Psoas muscle (tissue), 8 donors: Measurements from ENCODE around the gene STX16. TPM values are rescaled to one million over a fixed set of nuclear protein-coding genes. Genes with fewer than 3 reads are reported as not detected.

Source experiments
- ATAC-seq, 4 donors: fragments of 200-7000 bp; cut with Tn5 transposase; one replicate each; pipeline ENCODE4 v1.9.1; 2020; ENCODE audit warnings: moderate library complexity in 3 of 4, mild to moderate bottlenecking in 2 of 4
- DNase-seq, 2 donors: peaks; one replicate each; pipeline ENCODE4 v3.0.0-alpha.2; 2020
- H3K27ac ChIP-seq: fragments of 200-600 bp; one replicate; pipeline ENCODE4 v1.8.0; 2022
- H3K27me3 ChIP-seq, 3 donors: fragments of 200-600 bp in 1 of 3; one replicate each; pipeline versions ENCODE4 v1.6.1 to v1.8.0; 2013 to 2022; ENCODE audit warnings: low read length in 2 of 3, mild to moderate bottlenecking in 2 of 3, moderate library complexity in 1 of 3; ENCODE audit not compliant: insufficient read depth in 3 of 3
- H3K36me3 ChIP-seq, 2 donors: fragments of 200-600 bp in 1 of 2; one replicate each; pipeline versions ENCODE4 v1.6.1 to v1.8.0; 2013 to 2022; ENCODE audit warnings: low read depth in 1 of 2, mild to moderate bottlenecking in 1 of 2, moderate library complexity in 1 of 2; ENCODE audit not compliant: insufficient read depth in 1 of 2
- H3K4me1 ChIP-seq: fragments of 200-600 bp; one replicate; pipeline ENCODE4 v1.8.0; 2022
- H3K4me3 ChIP-seq: fragments of 200-600 bp; one replicate; pipeline ENCODE4 v1.8.0; 2022; ENCODE audit warnings: mild to moderate bottlenecking
- H3K9me3 ChIP-seq: fragments of 200-600 bp; one replicate; pipeline ENCODE4 v1.8.0; 2022
- CTCF ChIP-seq: fragments of 200-600 bp; IDR thresholded peaks from one replicate; pipeline ENCODE4 v1.8.0; 2022; ENCODE audit warnings: antibody characterized with exemption
- WGBS, 3 donors: extraction: QIAGEN DNeasy Blood & Tissue Kit; methylation state at CpG; one replicate each; pipeline versions ENCODE4 v1.1.6 to v1.1.7; 2013; 5-methylcytosine and 5-hydroxymethylcytosine counted together
- intact Hi-C, 2 donors: fragments of 100-400 bp; cut with DNase I; formaldehyde crosslinking; loops; one replicate each; pipeline versions ENCODE4 v1.11.0 to v1.14.2; 2022
- polyA plus RNA-seq, 3 donors: library from polyadenylated mRNA; stranded (reverse); fragments of 200-250 nt; gene quantifications; one replicate each; pipeline ENCODE4 v1.2.3, GENCODE V29; 2013
- total RNA-seq, 4 donors: library from RNA; stranded (reverse); fragmentation: NEBNext Ultra II Directional in 2 of 4; extraction: Animal tissue kit (Norgen Biotek cat#: 25700) in 2 of 4; gene quantifications; one replicate each; pipeline versions ENCODE4 v1.2.1 to v1.2.4, GENCODE V29; 2021 to 2023
- donor health status: healthy with polysubstance abuse.
- donor health status: DM: no; HTN: no; CAD: no; lungs with moderate emphysema.
- donor health status: Bipolar disorder and iron deficiency.
- donor health status: healthy.
- donor health status: DM: yes; HTN: yes; CAD: no.
- donor health status: DM: no; HTN: no; CAD: no.
- donor health status: DM: no; HTN: no; CAD: no.
- donor health status: DM: yes; HTN: yes; CAD: no.

Gene STX16
- total and polyA plus RNA-seq, 7 donors = 17.5 to 58.1 (median 20.0) TPM

GRCh38 chr20:58717278-58718091 lies 66.4 kb downstream of the STX16 start:
- Histone ChIP-seq H3K27ac (no peak overlapping the region), H3K9me3 (no peaks in the 10 kb centered on the region), H3K36me3 (peaks cover 0 to 29% of the 10 kb centered on the region in 2 donors), H3K4me3 (no peak overlapping the region), H3K4me1 (no peaks in the 10 kb centered on the region), H3K27me3 (peaks cover 0 to 22% (median 0%) of the 10 kb centered on the region in 3 donors)
- TF ChIP-seq CTCF = no peak
- ATAC-seq (peak in 3 of 4 donors; percentile 8 to 32 (median 13)), DNase-seq (peak; percentile 7 to 46)
- 69 to 79% (median 72%) methylated on average over 23 of the region's 23 CpGs for WGBS, 3 donors
- intact Hi-C loops = no loop called here

GRCh38 chr20:58718121-58718563 lies 67.1 kb downstream of the STX16 start:
- H3K27me3 ChIP-seq = peaks cover 0 to 27% (median 0%) of the 10 kb centered on the region in 3 donors
- no peaks in the 10 kb centered on the region for H3K4me1 ChIP-seq
- intact Hi-C loops = no loop called here
- peaks cover 0 to 25% of the 10 kb centered on the region in 2 donors for H3K36me3 ChIP-seq
- peak in 3 of 4 donors; percentile 6 to 33 (median 14) for ATAC-seq
- no peaks in the 10 kb centered on the region for H3K9me3 ChIP-seq
- H3K4me3 ChIP-seq = no peak overlapping the region
- H3K27ac ChIP-seq = no peak overlapping the region
- no peak for TF ChIP-seq CTCF
- 87 to 90% (median 88%) methylated on average over 15 of the region's 15 CpGs for WGBS, 3 donors
- peak; percentile 7 to 37 for DNase-seq

GRCh38 chr20:58718729-58719128 lies 67.6 kb downstream of the STX16 start:
- peak; percentile 4 to 38 for DNase-seq
- H3K9me3 ChIP-seq = no peaks in the 10 kb centered on the region
- ATAC-seq = no peak
- peaks cover 0 to 23% of the 10 kb centered on the region in 2 donors for H3K36me3 ChIP-seq
- no peak overlapping the region for H3K4me3 ChIP-seq
- WGBS, 3 donors = 76 to 81% (median 77%) methylated on average over 10 of the region's 10 CpGs
- no peak overlapping the region for H3K27ac ChIP-seq
- TF ChIP-seq CTCF = no peak
- H3K27me3 ChIP-seq = peaks cover 0 to 27% (median 0%) of the 10 kb centered on the region in 3 donors
- intact Hi-C loops = no loop called here
- H3K4me1 ChIP-seq = no peaks in the 10 kb centered on the region

- ATAC-seq = no peak
- Histone ChIP-seq H3K9me3 (no peaks in the 10 kb centered on the region), H3K27ac (no peak overlapping the region), H3K36me3 (peaks cover 0 to 19% of the 10 kb centered on the region in 2 donors), H3K27me3 (peaks cover 0 to 27% (median 0%) of the 10 kb centered on the region in 3 donors), H3K4me1 (no peaks in the 10 kb centered on the region), H3K4me3 (no peak overlapping the region)
- no peak for TF ChIP-seq CTCF
- peak; percentile 5 to 20 for DNase-seq
- WGBS, 3 donors = 56 to 68% (median 61%) methylated on average over 7 of the region's 7 CpGs
- intact Hi-C loops = no loop called here
Observed at GRCh38 chr20:58719258-58719657, 68.2 kb downstream of the STX16 start.
